ENCODE data around the gene THBS2.
"Not testable (repeated sequence)": the region's sequence is repeated elsewhere in the genome, so short reads cannot be mapped to it uniquely, and the experiment has no call there.

The THBS2 gene

GRCh38 chr6:169205176-169206160, 48.2 kb downstream of the THBS2 start:
- no peak for DNase-seq

GRCh38 chr6:169204167-169204566, 49.5 kb downstream of the THBS2 start:
- DNase-seq: no peak

GRCh38 chr6:169201985-169202384, 51.7 kb downstream of the THBS2 start:
- DNase-seq: no peak

GRCh38 chr6:169200893-169201514, 52.6 kb downstream of the THBS2 start:
- DNase-seq: no peak

GRCh38 chr6:169199625-169200335, 53.9 kb downstream of the THBS2 start:
- DNase-seq: no peak

GRCh38 chr6:169198885-169199284, 54.8 kb downstream of the THBS2 start:
- DNase-seq: no peak

- DNase-seq: not testable (repeated sequence)
Observed at GRCh38 chr6:169197929-169198328, 55.7 kb downstream of the THBS2 start.

- DNase-seq: not testable (repeated sequence)
Observed at GRCh38 chr6:169196279-169196678, 57.4 kb downstream of the THBS2 start.

GRCh38 chr6:169194737-169195136, 58.9 kb downstream of the THBS2 start:
- no peak for DNase-seq

GRCh38 chr6:169190970-169191369, 62.7 kb downstream of the THBS2 start:
- DNase-seq: no peak

- no peak for DNase-seq
Observed at GRCh38 chr6:169190144-169190584, 63.5 kb downstream of the THBS2 start.

- no peak for DNase-seq
Observed at GRCh38 chr6:169189686-169190085, 64.0 kb downstream of the THBS2 start.

GRCh38 chr6:169189182-169189581, 64.5 kb downstream of the THBS2 start:
- no peak for DNase-seq

GRCh38 chr6:169188475-169188874, 65.2 kb downstream of the THBS2 start:
- peak in 1 of 5 experiments; percentile 50 for DNase-seq

- no peak for DNase-seq
Observed at GRCh38 chr6:169188051-169188470, 65.6 kb downstream of the THBS2 start.

- no peak for DNase-seq
Observed at GRCh38 chr6:169186496-169187169, 67.0 kb downstream of the THBS2 start.

- no peak for DNase-seq
Observed at GRCh38 chr6:169185692-169186485, 67.8 kb downstream of the THBS2 start.

GRCh38 chr6:169185011-169185521, 68.6 kb downstream of the THBS2 start:
- DNase-seq: no peak

- DNase-seq: no peak
Observed at GRCh38 chr6:169184419-169184818, 69.2 kb downstream of the THBS2 start.

- no peak for DNase-seq
Observed at GRCh38 chr6:169183233-169183632, 70.4 kb downstream of the THBS2 start.

- not testable (repeated sequence) for DNase-seq
Observed at GRCh38 chr6:169179831-169180230, 73.8 kb downstream of the THBS2 start.
